GM19397 (cell line): ENCODE data around the gene PDE9A.

Source experiments
- ATAC-seq: cut with Tn5 transposase; IDR thresholded peaks from one replicate; pipeline ENCODE4 v1.9.1; 2021; ENCODE audit warnings: mild to moderate bottlenecking, moderate library complexity; ENCODE audit not compliant: unreplicated experiment

PDE9A gene

GRCh38 chr21:42670058-42670880, 16.8 kb downstream of the PDE9A start:
- no peak for ATAC-seq

- ATAC-seq = no peak
Observed at GRCh38 chr21:42670884-42671283, 17.5 kb downstream of the PDE9A start.

- ATAC-seq = no peak
Observed at GRCh38 chr21:42671778-42672593, 18.6 kb downstream of the PDE9A start.

GRCh38 chr21:42672699-42673458, 19.5 kb downstream of the PDE9A start:
- no peak for ATAC-seq

GRCh38 chr21:42673633-42674328, 20.4 kb downstream of the PDE9A start:
- no peak for ATAC-seq

- no peak for ATAC-seq
Observed at GRCh38 chr21:42674351-42674940, 21.0 kb downstream of the PDE9A start.

- no peak for ATAC-seq
Observed at GRCh38 chr21:42675403-42675802, 22.0 kb downstream of the PDE9A start.

GRCh38 chr21:42676808-42677207, 23.4 kb downstream of the PDE9A start:
- ATAC-seq = no peak

- no peak for ATAC-seq
Observed at GRCh38 chr21:42677339-42678321, 24.2 kb downstream of the PDE9A start.

GRCh38 chr21:42678618-42679295, 25.3 kb downstream of the PDE9A start:
- ATAC-seq = no peak

- ATAC-seq = no peak
Observed at GRCh38 chr21:42679319-42680057, 26.1 kb downstream of the PDE9A start.

- no peak for ATAC-seq
Observed at GRCh38 chr21:42680058-42680330, 26.6 kb downstream of the PDE9A start.

- ATAC-seq = no peak
Observed at GRCh38 chr21:42680429-42680828, 27.0 kb downstream of the PDE9A start.

GRCh38 chr21:42681296-42682206, 28.1 kb downstream of the PDE9A start:
- no peak for ATAC-seq

GRCh38 chr21:42682661-42683210, 29.3 kb downstream of the PDE9A start:
- no peak for ATAC-seq

GRCh38 chr21:42683371-42684108, 30.1 kb downstream of the PDE9A start:
- ATAC-seq = no peak
